ENCODE data around the gene CAMK2D. TPM values are rescaled to one million over a fixed set of nuclear protein-coding genes. Genes with fewer than 3 reads are reported as not detected.

CAMK2D gene
- total and polyA plus RNA-seq, 10 donors: 5.9 to 44.2 (median 33.3) TPM

DNA sequence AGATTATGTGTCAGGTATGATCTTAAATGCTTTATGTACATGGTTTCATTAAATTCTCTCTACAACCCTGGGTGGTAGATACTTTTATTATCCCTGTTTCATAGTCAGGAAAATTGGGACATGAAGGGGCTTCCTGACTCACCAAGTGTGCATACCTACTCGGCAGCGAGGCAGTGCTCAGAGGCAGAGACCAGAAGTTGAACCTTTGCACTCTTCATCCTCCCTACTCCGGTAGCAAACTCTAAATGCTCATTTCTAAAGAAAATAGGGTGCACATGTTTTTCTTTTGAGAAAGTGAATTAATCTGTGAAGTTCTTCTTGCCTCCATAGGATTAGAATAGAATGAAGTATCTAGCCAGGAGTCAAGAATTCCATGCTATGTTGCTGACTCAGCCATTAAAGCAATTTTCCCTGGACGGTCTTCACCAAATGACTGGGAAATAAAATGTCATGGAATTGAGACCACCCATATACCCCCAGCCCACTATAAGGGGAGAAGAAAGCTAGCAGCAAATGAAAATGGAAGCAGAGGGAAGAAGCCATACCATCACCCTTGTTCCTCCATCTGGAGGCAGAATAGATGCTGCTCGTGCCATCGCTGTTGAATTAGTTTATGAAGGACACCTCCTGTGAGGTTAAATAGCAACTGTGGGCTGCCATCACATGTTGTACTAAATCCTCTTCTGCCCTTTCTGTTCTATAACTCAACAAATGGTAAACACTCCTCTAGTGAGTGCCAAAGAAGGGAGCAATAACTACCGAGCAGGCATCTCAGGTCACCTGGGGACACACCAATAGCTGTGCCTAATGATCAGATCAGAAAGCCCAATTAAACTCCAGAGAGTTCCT is 355.4 kb downstream of the CAMK2D start:
- no peaks in the 10 kb centered on the region for H3K27me3 ChIP-seq (replicated peaks in 1 of 7)
- H3K4me3 ChIP-seq: no peak overlapping the region
- TF ChIP-seq, protein P1, sequence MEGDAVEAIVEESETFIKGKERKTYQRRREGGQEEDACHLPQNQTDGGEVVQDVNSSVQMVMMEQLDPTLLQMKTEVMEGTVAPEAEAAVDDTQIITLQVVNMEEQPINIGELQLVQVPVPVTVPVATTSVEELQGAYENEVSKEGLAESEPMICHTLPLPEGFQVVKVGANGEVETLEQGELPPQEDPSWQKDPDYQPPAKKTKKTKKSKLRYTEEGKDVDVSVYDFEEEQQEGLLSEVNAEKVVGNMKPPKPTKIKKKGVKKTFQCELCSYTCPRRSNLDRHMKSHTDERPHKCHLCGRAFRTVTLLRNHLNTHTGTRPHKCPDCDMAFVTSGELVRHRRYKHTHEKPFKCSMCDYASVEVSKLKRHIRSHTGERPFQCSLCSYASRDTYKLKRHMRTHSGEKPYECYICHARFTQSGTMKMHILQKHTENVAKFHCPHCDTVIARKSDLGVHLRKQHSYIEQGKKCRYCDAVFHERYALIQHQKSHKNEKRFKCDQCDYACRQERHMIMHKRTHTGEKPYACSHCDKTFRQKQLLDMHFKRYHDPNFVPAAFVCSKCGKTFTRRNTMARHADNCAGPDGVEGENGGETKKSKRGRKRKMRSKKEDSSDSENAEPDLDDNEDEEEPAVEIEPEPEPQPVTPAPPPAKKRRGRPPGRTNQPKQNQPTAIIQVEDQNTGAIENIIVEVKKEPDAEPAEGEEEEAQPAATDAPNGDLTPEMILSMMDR (IDR thresholded peaks at IDR 0.05 in 8 of 11, conservative IDR thresholded peaks at IDR 0.05 in 3 of 11): no peak
- TF ChIP-seq POLR2AphosphoS5 (IDR thresholded peaks at IDR 0.05): no peak
- TF ChIP-seq POLR2A (IDR thresholded peaks at IDR 0.05): no peak
- 85 to 94% (median 89%) methylated on average over 7 of the region's 7 CpGs for WGBS, 5 donors
- intact Hi-C loops (cut with DNase I; ENCODE audit: low total_unique reads): loop anchor here (10.0 kb wide), 1 partner anchor 669 kb away; no protein-coding TSS in a partner anchor
- H3K27ac ChIP-seq: no peak overlapping the region
- no peaks in the 10 kb centered on the region for H3K36me3 ChIP-seq
- DNase-seq: no peak
- H3K4me1 ChIP-seq: no peaks in the 10 kb centered on the region
- no peaks in the 10 kb centered on the region for H3K9me3 ChIP-seq

DNA sequence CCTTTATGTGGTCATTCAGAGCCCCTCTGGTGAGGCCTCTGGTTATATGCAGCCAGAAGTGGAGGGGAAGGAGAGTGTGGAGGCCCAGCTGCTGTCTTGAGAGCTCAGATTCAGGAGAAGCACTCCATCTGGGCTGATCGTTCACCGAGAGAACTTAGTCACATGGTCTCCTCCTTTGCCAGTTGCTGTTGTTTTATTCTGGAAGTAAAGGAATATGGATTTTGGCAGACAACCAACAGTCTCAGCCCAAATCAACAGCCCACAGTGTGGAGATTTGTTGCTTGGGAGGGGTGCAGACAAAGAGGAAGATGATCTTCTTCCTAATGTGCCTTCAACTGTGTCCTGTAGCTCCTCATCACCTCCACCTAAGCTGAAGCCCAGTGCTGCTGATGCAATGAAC is 356.7 kb downstream of the CAMK2D start:
- no peaks in the 10 kb centered on the region for H3K4me1 ChIP-seq
- no peak for DNase-seq
- intact Hi-C loops (cut with DNase I; ENCODE audit: low total_unique reads): loop anchor here (10.0 kb wide), 1 partner anchor 670 kb away; no protein-coding TSS in a partner anchor
- TF ChIP-seq POLR2A (IDR thresholded peaks at IDR 0.05) (no peak), POLR2AphosphoS5 (IDR thresholded peaks at IDR 0.05) (no peak)
- TF ChIP-seq, protein P1 (IDR thresholded peaks at IDR 0.05 in 8 of 11, conservative IDR thresholded peaks at IDR 0.05 in 3 of 11): no peak
- 72 to 90% (median 76%) methylated on average over 2 of the region's 2 CpGs for WGBS, 5 donors
- no peaks in the 10 kb centered on the region for H3K27me3 ChIP-seq (replicated peaks in 1 of 7)
- no peak overlapping the region for H3K4me3 ChIP-seq
- peaks cover 0 to 5% (median 0%) of the 10 kb centered on the region in 8 donors for H3K9me3 ChIP-seq
- H3K36me3 ChIP-seq: no peaks in the 10 kb centered on the region
- H3K27ac ChIP-seq: no peak overlapping the region

DNA sequence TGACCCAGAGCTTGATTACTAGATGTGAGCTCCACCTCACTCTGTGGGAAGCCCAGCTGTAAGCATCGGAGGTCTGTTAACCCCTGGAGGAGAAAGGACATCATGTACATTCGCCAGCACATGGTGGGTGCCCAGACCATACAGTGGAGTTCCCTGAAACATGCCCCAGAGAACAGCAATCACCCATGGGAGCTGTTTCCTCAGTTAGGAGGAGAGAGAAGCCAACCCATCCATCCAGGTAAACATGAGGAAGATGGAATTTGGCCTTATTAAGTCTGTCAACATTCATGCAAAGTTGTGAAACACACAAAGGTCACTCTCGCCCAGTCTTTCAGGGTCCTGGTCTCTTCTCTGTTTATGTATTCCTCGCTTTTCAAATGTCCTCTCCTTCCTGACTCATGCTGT is 357.4 kb downstream of the CAMK2D start:
- TF ChIP-seq POLR2A (IDR thresholded peaks at IDR 0.05) (no peak), POLR2AphosphoS5 (IDR thresholded peaks at IDR 0.05) (no peak)
- TF ChIP-seq, protein P1 (IDR thresholded peaks at IDR 0.05 in 8 of 11, conservative IDR thresholded peaks at IDR 0.05 in 3 of 11): no peak
- 81 to 89% (median 83%) methylated on average over 4 of the region's 4 CpGs for WGBS, 5 donors
- intact Hi-C loops (cut with DNase I; ENCODE audit: low total_unique reads): loop anchor here (10.0 kb wide), 1 partner anchor 671 kb away; no protein-coding TSS in a partner anchor

More for the DNA sequence above, 357.4 kb downstream of the CAMK2D start:
- H3K36me3 ChIP-seq: no peaks in the 10 kb centered on the region
- H3K9me3 ChIP-seq: peaks cover 0 to 5% (median 0%) of the 10 kb centered on the region in 8 donors
- no peak overlapping the region for H3K4me3 ChIP-seq
- DNase-seq: no peak
- H3K27ac ChIP-seq: no peak overlapping the region
- no peaks in the 10 kb centered on the region for H3K27me3 ChIP-seq (replicated peaks in 1 of 7)
- no peaks in the 10 kb centered on the region for H3K4me1 ChIP-seq

Small RNAs within 50 kb of the gene (small RNA-seq; reads per million reads assigned to genes)
- gene RN7SL184P (0 reads per million in 4 donors), gene RNU1-138P (0 reads per million in 4 donors)

Other genes with a start within 250 kb of the CAMK2D start
- gene ARSJ, start 217.9 kb upstream of the CAMK2D start, total RNA-seq: 1 to 10 TPM in 2 of 7 donors, under 1 TPM in 5; 0.26 to 1.6 (median 0.57) TPM
- under 1 TPM; 0.07 to 0.19 (median 0.12) TPM for gene ARSJ, start 217.9 kb upstream of the CAMK2D start, polyA plus RNA-seq